Left ventricle myocardium inferior (tissue), 1 donor: Measurements from ENCODE around the gene ZMYND11. TPM values are rescaled to one million over a fixed set of nuclear protein-coding genes. Genes with fewer than 3 reads are reported as not detected.

Experiments
- DNase-seq: peaks from one replicate; pipeline ENCODE4 v3.0.0-alpha.2; 2020
- H3K27ac ChIP-seq: fragments of 200-600 bp; replicated peaks from 2 replicates; pipeline ENCODE4 v1.8.0; 2021
- H3K27me3 ChIP-seq: fragments of 200-600 bp; 2 replicates; pipeline ENCODE4 v1.8.0; 2021; ENCODE audit warnings: low read depth
- H3K36me3 ChIP-seq: fragments of 200-600 bp; 2 replicates; pipeline ENCODE4 v1.8.0; 2021
- H3K4me1 ChIP-seq: fragments of 200-600 bp; 2 replicates; pipeline ENCODE4 v1.8.0; 2021
- H3K4me3 ChIP-seq: fragments of 200-600 bp; 2 replicates; pipeline ENCODE4 v1.8.0; 2021; ENCODE audit warnings: mild to moderate bottlenecking, moderate library complexity
- H3K9me3 ChIP-seq: fragments of 200-600 bp; replicated peaks from 2 replicates; pipeline ENCODE4 v1.8.0; 2021
- intact Hi-C: fragments of 100-400 bp; cut with micrococcal nuclease; formaldehyde crosslinking; loops from one replicate; pipeline ENCODE4 v1.11.0; 2022
- total RNA-seq: library from RNA; stranded (reverse); fragmentation: NEBNext Ultra II Directional; extraction: Animal tissue kit (Norgen Biotek cat#: 25700); gene quantifications from one replicate; pipeline ENCODE4 v1.2.1, GENCODE V29; 2021
- TF ChIP-seq, protein P1 (sequence below): fragments of 200-600 bp; IDR thresholded peaks from 2 replicates; pipeline ENCODE4 v1.8.0; 2021; ENCODE audit warnings: antibody characterized with exemption, mild to moderate bottlenecking, borderline replicate concordance
- donor health status: DM: no; HTN: yes; CAD: no; lungs with severe emphysema.

The ZMYND11 gene
- total RNA-seq, 1 donor from 2014 or later: 79.6 TPM

DNA sequence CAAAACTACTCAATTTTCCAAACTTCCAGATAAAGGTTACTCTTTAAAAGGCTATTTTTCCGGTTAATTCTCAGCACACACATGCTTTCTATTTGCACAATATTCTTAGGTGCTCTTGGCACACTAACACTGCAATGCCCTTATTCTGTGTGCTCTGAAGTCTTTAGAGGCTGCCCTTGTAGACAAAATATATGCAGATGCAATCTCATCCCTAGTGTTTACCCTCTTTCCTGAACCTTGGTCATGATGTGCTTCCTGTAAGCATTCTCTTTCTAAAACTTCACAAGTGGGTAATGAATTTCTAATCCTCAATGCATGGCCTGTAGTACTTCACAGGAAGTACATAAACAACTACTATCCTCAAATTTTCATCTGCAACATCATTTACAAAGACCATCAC lies 45.1 kb upstream of the ZMYND11 start:
- DNase-seq: no peak
- intact Hi-C loops: no loop called here
- H3K27me3 ChIP-seq: peaks cover 17% of the 10 kb centered on the region
- no peaks in the 10 kb centered on the region for H3K4me1 ChIP-seq
- H3K4me3 ChIP-seq: no peak overlapping the region
- no peak overlapping the region for H3K27ac ChIP-seq
- TF ChIP-seq, protein P1, sequence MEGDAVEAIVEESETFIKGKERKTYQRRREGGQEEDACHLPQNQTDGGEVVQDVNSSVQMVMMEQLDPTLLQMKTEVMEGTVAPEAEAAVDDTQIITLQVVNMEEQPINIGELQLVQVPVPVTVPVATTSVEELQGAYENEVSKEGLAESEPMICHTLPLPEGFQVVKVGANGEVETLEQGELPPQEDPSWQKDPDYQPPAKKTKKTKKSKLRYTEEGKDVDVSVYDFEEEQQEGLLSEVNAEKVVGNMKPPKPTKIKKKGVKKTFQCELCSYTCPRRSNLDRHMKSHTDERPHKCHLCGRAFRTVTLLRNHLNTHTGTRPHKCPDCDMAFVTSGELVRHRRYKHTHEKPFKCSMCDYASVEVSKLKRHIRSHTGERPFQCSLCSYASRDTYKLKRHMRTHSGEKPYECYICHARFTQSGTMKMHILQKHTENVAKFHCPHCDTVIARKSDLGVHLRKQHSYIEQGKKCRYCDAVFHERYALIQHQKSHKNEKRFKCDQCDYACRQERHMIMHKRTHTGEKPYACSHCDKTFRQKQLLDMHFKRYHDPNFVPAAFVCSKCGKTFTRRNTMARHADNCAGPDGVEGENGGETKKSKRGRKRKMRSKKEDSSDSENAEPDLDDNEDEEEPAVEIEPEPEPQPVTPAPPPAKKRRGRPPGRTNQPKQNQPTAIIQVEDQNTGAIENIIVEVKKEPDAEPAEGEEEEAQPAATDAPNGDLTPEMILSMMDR: no peak
- peaks cover 8% of the 10 kb centered on the region for H3K9me3 ChIP-seq
- H3K36me3 ChIP-seq: no peaks in the 10 kb centered on the region

DNA sequence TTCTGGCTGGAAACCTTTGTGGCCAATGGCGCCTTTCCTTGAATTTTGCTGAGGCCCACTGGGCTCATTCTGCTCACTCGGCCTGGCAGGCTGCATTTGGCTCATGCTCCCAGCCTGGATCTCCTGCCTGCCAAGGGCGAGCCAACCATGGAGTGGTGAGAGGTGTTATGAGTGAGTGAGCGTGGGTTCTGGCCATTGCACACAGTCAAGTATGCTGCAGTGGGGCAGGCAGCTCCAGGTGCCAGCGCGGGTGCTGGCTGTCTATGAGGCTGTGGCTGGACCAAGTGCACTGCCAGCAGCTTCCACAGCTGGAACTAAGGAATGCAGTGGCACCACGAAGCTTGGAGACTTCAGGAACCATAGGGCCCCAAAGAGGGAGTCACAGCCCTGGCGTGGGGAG lies 43.9 kb upstream of the ZMYND11 start:
- TF ChIP-seq, protein P1: no peak
- peak; percentile 32 for DNase-seq
- Histone ChIP-seq H3K4me3 (no peak overlapping the region), H3K36me3 (no peaks in the 10 kb centered on the region), H3K27me3 (peaks cover 6% of the 10 kb centered on the region), H3K27ac (no peak overlapping the region), H3K9me3 (peaks cover 20% of the 10 kb centered on the region), H3K4me1 (no peaks in the 10 kb centered on the region)
- intact Hi-C loops: no loop called here

DNA sequence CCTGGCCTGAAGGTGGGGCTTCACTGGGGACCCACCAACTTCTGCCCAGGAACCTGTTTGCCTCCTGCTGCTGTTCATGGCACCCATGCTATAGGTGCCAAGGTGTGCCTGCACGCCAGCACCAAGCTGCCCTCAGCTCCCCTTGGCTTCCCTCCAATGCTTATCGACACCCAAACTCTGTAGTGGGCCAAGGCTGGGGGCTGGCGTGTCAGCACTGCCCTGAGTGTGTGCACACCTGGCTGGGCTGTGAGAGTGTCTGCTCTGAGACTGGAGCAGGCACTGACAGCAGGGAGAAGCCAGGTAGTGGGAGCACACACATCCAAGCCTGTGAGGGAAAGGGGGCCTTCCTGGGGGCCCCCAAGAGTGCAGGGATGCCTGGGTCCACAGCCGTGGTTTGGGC lies 43.1 kb upstream of the ZMYND11 start:
- Histone ChIP-seq H3K27ac (no peak overlapping the region), H3K36me3 (no peaks in the 10 kb centered on the region), H3K27me3 (no peaks in the 10 kb centered on the region), H3K4me1 (no peaks in the 10 kb centered on the region), H3K4me3 (no peak overlapping the region), H3K9me3 (peaks cover 28% of the 10 kb centered on the region)
- no peak for DNase-seq
- intact Hi-C loops: no loop called here
- TF ChIP-seq, protein P1: no peak

DNA sequence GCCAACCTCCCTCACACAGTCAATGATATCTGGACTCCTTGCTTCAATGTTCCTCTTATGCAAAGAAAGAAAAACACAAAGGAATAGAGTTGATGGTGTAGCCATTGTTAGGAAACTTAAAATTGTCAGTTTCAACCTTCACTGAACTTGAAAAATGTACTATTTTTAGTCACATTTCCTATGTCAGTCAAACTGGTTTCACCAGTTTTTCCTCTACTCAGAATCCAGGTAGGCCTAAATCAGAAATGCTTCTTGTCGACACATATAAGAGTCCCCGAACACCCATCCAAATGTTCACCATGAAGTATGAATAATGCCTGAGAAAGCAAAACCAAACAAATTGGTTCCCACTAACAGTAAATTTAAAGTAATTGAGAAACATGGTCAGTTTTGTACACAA lies 42.4 kb upstream of the ZMYND11 start:
- Histone ChIP-seq H3K27ac (no peak overlapping the region), H3K36me3 (no peaks in the 10 kb centered on the region), H3K4me1 (no peaks in the 10 kb centered on the region), H3K4me3 (no peak overlapping the region), H3K27me3 (no peaks in the 10 kb centered on the region), H3K9me3 (peaks cover 33% of the 10 kb centered on the region)
- intact Hi-C loops: no loop called here
- TF ChIP-seq, protein P1: no peak
- no peak for DNase-seq

DNA sequence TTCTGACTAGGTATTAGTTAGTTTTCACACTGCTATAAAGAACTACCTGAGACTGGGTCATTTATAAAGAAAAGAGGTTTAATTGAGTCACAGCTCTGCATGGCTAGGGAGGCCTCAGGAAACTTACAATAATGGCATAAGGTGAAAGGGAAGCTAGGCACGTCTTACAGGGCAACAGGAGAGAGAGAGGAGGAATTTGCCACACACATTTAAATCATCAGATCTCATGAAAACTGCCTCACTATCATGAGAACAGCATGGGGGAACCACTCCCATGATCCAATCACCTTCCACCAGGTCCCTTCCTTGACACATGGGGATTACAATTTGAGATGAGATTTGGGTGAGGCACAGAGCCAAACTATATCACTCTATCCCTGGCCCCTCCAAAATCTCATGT lies 40.6 kb upstream of the ZMYND11 start:
- no peak overlapping the region for H3K4me3 ChIP-seq
- TF ChIP-seq, protein P1: no peak
- intact Hi-C loops: no loop called here
- no peak overlapping the region for H3K27ac ChIP-seq
- no peak for DNase-seq
- no peaks in the 10 kb centered on the region for H3K27me3 ChIP-seq
- no peaks in the 10 kb centered on the region for H3K36me3 ChIP-seq
- peaks cover 33% of the 10 kb centered on the region for H3K9me3 ChIP-seq
- H3K4me1 ChIP-seq: no peaks in the 10 kb centered on the region
